Ectodermal cell (in vitro differentiated cells): ENCODE results near the gene RAB3B.

Experiments
- H3K27ac ChIP-seq: 2 replicates; pipeline ENCODE4 v1.7.0; 2013; ENCODE audit warnings: mild to moderate bottlenecking, low read depth, low read length; ENCODE audit not compliant: insufficient read depth, poor library complexity, severe bottlenecking
- H3K27me3 ChIP-seq: 2 replicates; pipeline ENCODE4 v1.7.0; 2013; ENCODE audit warnings: mild to moderate bottlenecking, low read length; ENCODE audit not compliant: insufficient read depth, control insufficient read depth, poor library complexity, severe bottlenecking
- H3K36me3 ChIP-seq: one replicate; pipeline ENCODE4 v1.7.0; 2013; ENCODE audit warnings: low read length; ENCODE audit not compliant: control insufficient read depth, insufficient read depth
- H3K4me1 ChIP-seq: one replicate; pipeline ENCODE4 v1.7.0; 2013; ENCODE audit warnings: low read length; ENCODE audit not compliant: control insufficient read depth, insufficient read depth
- H3K4me3 ChIP-seq: 2 replicates; pipeline ENCODE4 v1.7.0; 2013; ENCODE audit warnings: low read depth, low read length, control low read depth; ENCODE audit not compliant: insufficient read depth
- H3K9me3 ChIP-seq: 2 replicates; pipeline ENCODE4 v1.7.0; 2013; ENCODE audit warnings: mild to moderate bottlenecking, low read length, moderate library complexity; ENCODE audit not compliant: control insufficient read depth
- WGBS, 2 experiments: methylation state at CpG; one replicate each; pipeline ENCODE4 v1.1.7; 2013; ENCODE audit warnings: missing lambda C conversion rate in 2 of 2; 5-methylcytosine and 5-hydroxymethylcytosine counted together

The RAB3B gene

GRCh38 chr1:51945591-51945990 lies 44.9 kb downstream of the RAB3B start:
- H3K9me3 ChIP-seq, result no peaks in the 10 kb centered on the region
- H3K4me1 ChIP-seq, result no peaks in the 10 kb centered on the region
- H3K36me3 ChIP-seq, result peaks cover 12% of the 10 kb centered on the region
- H3K27ac ChIP-seq, result no peak overlapping the region
- H3K4me3 ChIP-seq, result no peak overlapping the region
- H3K27me3 ChIP-seq, result no peaks in the 10 kb centered on the region

- no peaks in the 10 kb centered on the region for H3K27me3 ChIP-seq
- WGBS, 2 experiments, result 100% methylated on average over 1 to 2 of the region's 2 CpGs
Measured at GRCh38 chr1:51942281-51942680, 48.2 kb downstream of the RAB3B start.

GRCh38 chr1:51941528-51941927 lies 49.0 kb downstream of the RAB3B start:
- Histone ChIP-seq H3K27ac (no peak overlapping the region), H3K27me3 (no peaks in the 10 kb centered on the region), H3K4me1 (no peaks in the 10 kb centered on the region), H3K4me3 (no peak overlapping the region), H3K36me3 (no peaks in the 10 kb centered on the region), H3K9me3 (no peaks in the 10 kb centered on the region)

More at GRCh38 chr1:51942281-51942680, 48.2 kb downstream of the RAB3B start:
- Histone ChIP-seq H3K36me3 (no peaks in the 10 kb centered on the region), H3K9me3 (no peaks in the 10 kb centered on the region), H3K27ac (no peak overlapping the region), H3K4me1 (no peaks in the 10 kb centered on the region), H3K4me3 (no peak overlapping the region)

- Histone ChIP-seq H3K27ac (no peak overlapping the region), H3K4me1 (no peaks in the 10 kb centered on the region), H3K27me3 (no peaks in the 10 kb centered on the region), H3K9me3 (no peaks in the 10 kb centered on the region), H3K4me3 (no peak overlapping the region), H3K36me3 (no peaks in the 10 kb centered on the region)
- 92 to 94% methylated on average over 4 of the region's 4 CpGs for WGBS, 2 experiments
Measured at GRCh38 chr1:51937112-51937511, 53.4 kb downstream of the RAB3B start.

GRCh38 chr1:51936531-51936930 lies 54.0 kb downstream of the RAB3B start:
- Histone ChIP-seq H3K27me3 (no peaks in the 10 kb centered on the region), H3K36me3 (no peaks in the 10 kb centered on the region), H3K9me3 (no peaks in the 10 kb centered on the region), H3K4me3 (no peak overlapping the region), H3K27ac (no peak overlapping the region), H3K4me1 (no peaks in the 10 kb centered on the region)
- 90 to 92% methylated on average over 4 of the region's 4 CpGs for WGBS, 2 experiments

- Histone ChIP-seq H3K9me3 (no peaks in the 10 kb centered on the region), H3K4me3 (no peak overlapping the region), H3K36me3 (no peaks in the 10 kb centered on the region), H3K27ac (no peak overlapping the region), H3K4me1 (no peaks in the 10 kb centered on the region), H3K27me3 (no peaks in the 10 kb centered on the region)
- WGBS, 2 experiments, result 89 to 100% methylated on average over 1 of the region's 1 CpG
Measured at GRCh38 chr1:51933344-51933743, 57.2 kb downstream of the RAB3B start.

- H3K9me3 ChIP-seq, result no peaks in the 10 kb centered on the region
- no peak overlapping the region for H3K4me3 ChIP-seq
- no peaks in the 10 kb centered on the region for H3K36me3 ChIP-seq
- H3K27ac ChIP-seq, result no peak overlapping the region
- H3K27me3 ChIP-seq, result no peaks in the 10 kb centered on the region
- H3K4me1 ChIP-seq, result no peaks in the 10 kb centered on the region
Measured at GRCh38 chr1:51930329-51930728, 60.2 kb downstream of the RAB3B start.

- no peaks in the 10 kb centered on the region for H3K4me1 ChIP-seq
- no peak overlapping the region for H3K27ac ChIP-seq
- WGBS, 2 experiments, result 92 to 100% methylated on average over 1 of the region's 1 CpG
- no peak overlapping the region for H3K4me3 ChIP-seq
- H3K27me3 ChIP-seq, result no peaks in the 10 kb centered on the region
- no peaks in the 10 kb centered on the region for H3K36me3 ChIP-seq
- H3K9me3 ChIP-seq, result no peaks in the 10 kb centered on the region
Measured at GRCh38 chr1:51928896-51929295, 61.6 kb downstream of the RAB3B start.

GRCh38 chr1:51927029-51927428 lies 63.5 kb downstream of the RAB3B start:
- Histone ChIP-seq H3K4me1 (peaks cover 2% of the 10 kb centered on the region), H3K27me3 (no peaks in the 10 kb centered on the region), H3K27ac (no peak overlapping the region), H3K36me3 (no peaks in the 10 kb centered on the region), H3K9me3 (no peaks in the 10 kb centered on the region), H3K4me3 (no peak overlapping the region)
- WGBS, 2 experiments, result 94 to 98% methylated on average over 2 of the region's 2 CpGs

- peaks cover 9% of the 10 kb centered on the region for H3K4me1 ChIP-seq
- H3K27me3 ChIP-seq, result no peaks in the 10 kb centered on the region
- no peak overlapping the region for H3K4me3 ChIP-seq
- no peaks in the 10 kb centered on the region for H3K9me3 ChIP-seq
- 83 to 87% methylated on average over 5 of the region's 5 CpGs for WGBS, 2 experiments
- H3K36me3 ChIP-seq, result no peaks in the 10 kb centered on the region
- H3K27ac ChIP-seq, result no peak overlapping the region
Measured at GRCh38 chr1:51926171-51926812, 64.2 kb downstream of the RAB3B start.

GRCh38 chr1:51924455-51924854 lies 66.0 kb downstream of the RAB3B start:
- Histone ChIP-seq H3K4me3 (no peak overlapping the region), H3K9me3 (no peaks in the 10 kb centered on the region), H3K4me1 (peaks cover 28% of the 10 kb centered on the region), H3K27ac (no peak overlapping the region), H3K27me3 (no peaks in the 10 kb centered on the region), H3K36me3 (no peaks in the 10 kb centered on the region)
- WGBS, 2 experiments, result 80 to 84% methylated on average over 1 of the region's 1 CpG
